ENCODE measurements around the gene SRRM1. TPM values are rescaled to one million over a fixed set of nuclear protein-coding genes. Genes with fewer than 3 reads are reported as not detected.
"Not testable (repeated sequence)": the region's sequence is repeated elsewhere in the genome, so short reads cannot be mapped to it uniquely, and the experiment has no call there.

Gene SRRM1
- total RNA-seq, 4 donors from 2014 or later: 73.0 to 323 (median 97.0) TPM

GRCh38 chr1:24673341-24673740 is 30.2 kb downstream of the SRRM1 start:
- Histone ChIP-seq H3K27me3 (no peaks in the 10 kb centered on the region), H3K9me3 (no peaks in the 10 kb centered on the region), H3K4me1 (no peaks in the 10 kb centered on the region), H3K4me3 (no peak overlapping the region), H3K27ac (no peak overlapping the region), H3K36me3 (peaks cover 70% of the 10 kb centered on the region)
- no peak for DNase-seq (ENCODE audit: low spot score in 2 of 2)
- WGBS: 80% methylated on average over 6 of the region's 6 CpGs
- no peak for TF ChIP-seq CTCF (IDR thresholded peaks at IDR 0.05)
- no peak for TF ChIP-seq POLR2AphosphoS5 (IDR thresholded peaks at IDR 0.05)
- no peak for TF ChIP-seq POLR2A (IDR thresholded peaks at IDR 0.05)
- TF ChIP-seq EP300 (IDR thresholded peaks at IDR 0.05): no peak

GRCh38 chr1:24678421-24678820 is 35.3 kb downstream of the SRRM1 start:
- WGBS: 86% methylated on average over 3 of the region's 3 CpGs
- not testable (repeated sequence) for H3K27ac ChIP-seq

GRCh38 chr1:24679725-24680124 is 36.6 kb downstream of the SRRM1 start:
- Histone ChIP-seq H3K4me3 (no peak overlapping the region), H3K9me3 (no peaks in the 10 kb centered on the region), H3K4me1 (peaks cover 5% of the 10 kb centered on the region), H3K27me3 (no peaks in the 10 kb centered on the region), H3K27ac (no peak overlapping the region), H3K36me3 (peaks cover 10% of the 10 kb centered on the region)
- no peak for DNase-seq (ENCODE audit: low spot score in 2 of 2)
- TF ChIP-seq POLR2A (IDR thresholded peaks at IDR 0.05) (no peak), CTCF (IDR thresholded peaks at IDR 0.05) (no peak), EP300 (IDR thresholded peaks at IDR 0.05) (no peak)
- 85% methylated on average over 4 of the region's 4 CpGs for WGBS

More at GRCh38 chr1:24678421-24678820, 35.3 kb downstream of the SRRM1 start:
- DNase-seq (ENCODE audit: low spot score in 2 of 2); H3K9me3 ChIP-seq; H3K4me1 ChIP-seq; H3K27me3 ChIP-seq; H3K4me3 ChIP-seq: not testable (repeated sequence)
- peaks cover 23% of the 10 kb centered on the region for H3K36me3 ChIP-seq

GRCh38 chr1:24683713-24684162 is 40.6 kb downstream of the SRRM1 start:
- TF ChIP-seq EP300 (IDR thresholded peaks at IDR 0.05): no peak
- no peak for TF ChIP-seq CTCF (IDR thresholded peaks at IDR 0.05)
- no peak for TF ChIP-seq POLR2A (IDR thresholded peaks at IDR 0.05)
- Histone ChIP-seq H3K9me3 (no peaks in the 10 kb centered on the region), H3K4me1 (peaks cover 10% of the 10 kb centered on the region), H3K4me3 (no peak overlapping the region), H3K36me3 (no peaks in the 10 kb centered on the region), H3K27ac (no peak overlapping the region), H3K27me3 (no peaks in the 10 kb centered on the region)
- WGBS: 33% methylated on average over 6 of the region's 6 CpGs
- DNase-seq (ENCODE audit: low spot score in 2 of 2): no peak

GRCh38 chr1:24688033-24688432 is 44.9 kb downstream of the SRRM1 start:
- whole genome bisulfite sequencing: 85% methylated on average over 2 of the region's 2 CpGs
- no peak for DNase-seq (ENCODE audit: low spot score in 2 of 2)

More at GRCh38 chr1:24688033-24688432, 44.9 kb downstream of the SRRM1 start:
- no peak overlapping the region for H3K27ac ChIP-seq
- no peaks in the 10 kb centered on the region for H3K27me3 ChIP-seq
- H3K36me3 ChIP-seq: no peaks in the 10 kb centered on the region
- H3K4me1 ChIP-seq: peaks cover 13% of the 10 kb centered on the region
- no peak for TF ChIP-seq POLR2A (IDR thresholded peaks at IDR 0.05)
- no peak for TF ChIP-seq POLR2AphosphoS5 (IDR thresholded peaks at IDR 0.05)
- no peak for TF ChIP-seq EP300 (IDR thresholded peaks at IDR 0.05)
- TF ChIP-seq CTCF (IDR thresholded peaks at IDR 0.05): no peak
- no peak overlapping the region for H3K4me3 ChIP-seq
- no peaks in the 10 kb centered on the region for H3K9me3 ChIP-seq
